MCF 10A (cell line): Measurements from ENCODE around the gene RAF1. TPM values are rescaled to one million over a fixed set of nuclear protein-coding genes. Genes with fewer than 3 reads are reported as not detected.

Experiments
- BruUV-seq: library from RNA; stranded (reverse); fragments of 400-500 nt; replicated peaks from 2 replicates; lab custom pipeline; 2021; lab: Mats Ljungman, UMichigan
- CTCF ChIA-PET: fragments of 300-600 bp; sonication (Branson Sonifier 250); formaldehyde crosslinking; extraction: SDS; loops from one replicate; lab custom pipeline; 2021; ENCODE audit warnings: antibody characterized with exemption, inconsistent platforms; lab: Yijun Ruan, JAX
- POLR2A ChIA-PET: fragments of 300-600, 350-650 bp; sonication (Branson Sonifier 250); formaldehyde crosslinking; extraction: SDS; loops from one replicate; lab custom pipeline; 2020; ENCODE audit warnings: antibody characterized with exemption, inconsistent platforms; lab: Yijun Ruan, JAX
- DNase-seq: peaks from one replicate; pipeline ENCODE4 v3.0.0-alpha.2; 2018; ENCODE audit not compliant: unreplicated experiment
- H3K27ac Mint-ChIP-seq: one replicate; pipeline ENCODE4 v1.8.0; 2022; ENCODE audit warnings: mild to moderate bottlenecking, low read depth, mixed read lengths; ENCODE audit not compliant: unreplicated experiment
- H3K27me3 Mint-ChIP-seq: one replicate; pipeline ENCODE4 v1.8.0; 2022; ENCODE audit warnings: mixed read lengths; ENCODE audit not compliant: insufficient read depth, unreplicated experiment
- H3K36me3 Mint-ChIP-seq: one replicate; pipeline ENCODE4 v1.8.0; 2022; ENCODE audit warnings: mild to moderate bottlenecking, moderate library complexity, mixed read lengths; ENCODE audit not compliant: insufficient read depth, unreplicated experiment
- H3K4me1 Mint-ChIP-seq: one replicate; pipeline ENCODE4 v1.8.0; 2022; ENCODE audit warnings: mixed read lengths; ENCODE audit not compliant: insufficient read depth, unreplicated experiment
- H3K4me3 Mint-ChIP-seq: one replicate; pipeline ENCODE4 v1.8.0; 2022; ENCODE audit warnings: mild to moderate bottlenecking, moderate library complexity, mixed read lengths; ENCODE audit not compliant: unreplicated experiment
- H3K9me3 Mint-ChIP-seq: one replicate; pipeline ENCODE4 v1.8.0; 2022; ENCODE audit warnings: mixed read lengths; ENCODE audit not compliant: unreplicated experiment
- intact Hi-C: fragments of 100-400 bp; cut with micrococcal nuclease; formaldehyde crosslinking; loops from 2 replicates; pipeline ENCODE4 v1.14.1; 2022
- total RNA-seq: library from RNA; stranded (reverse); gene quantifications from 2 replicates; pipeline ENCODE4 v1.2.3, GENCODE V29; 2022
- TF ChIP-seq, protein P1 (sequence below): fragments of 200-600 bp; IDR thresholded peaks from one replicate; pipeline ENCODE4 v1.8.0; 2022; ENCODE audit warnings: antibody characterized with exemption, mild to moderate bottlenecking; ENCODE audit not compliant: unreplicated experiment

RAF1 gene
- total RNA-seq, 1 experiment from 2014 or later: 76.8 TPM

DNA sequence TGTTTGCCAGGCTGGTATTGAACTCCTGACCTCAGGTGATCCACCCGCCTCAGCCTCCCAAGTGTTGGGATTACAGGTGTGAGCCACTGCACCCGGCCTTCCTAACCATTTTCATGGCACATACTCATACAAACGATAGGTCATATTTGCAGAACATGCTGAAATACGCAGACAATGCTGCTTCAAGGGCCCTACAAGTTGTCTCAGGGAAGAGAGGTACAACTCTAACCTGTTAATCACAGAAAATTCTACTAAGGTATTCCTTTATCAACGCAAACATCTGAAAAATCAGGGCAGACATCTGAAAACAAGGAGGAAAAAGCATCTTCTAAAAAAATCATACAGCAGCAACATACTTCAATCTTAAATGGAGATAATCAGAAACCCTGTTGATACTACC, 39.9 kb downstream of the RAF1 start:
- no TSS peak for BruUV-seq
- Mint-ChIP-seq H3K27ac (no peak overlapping the region), H3K4me1 (peaks cover 20% of the 10 kb centered on the region), H3K9me3 (no peaks in the 10 kb centered on the region), H3K36me3 (peaks cover 11% of the 10 kb centered on the region), H3K27me3 (no peaks in the 10 kb centered on the region), H3K4me3 (no peak overlapping the region)
- ChIA-PET CTCF (no interaction called here), POLR2A (no interaction called here)
- intact Hi-C loops: no loop called here
- TF ChIP-seq, protein P1, sequence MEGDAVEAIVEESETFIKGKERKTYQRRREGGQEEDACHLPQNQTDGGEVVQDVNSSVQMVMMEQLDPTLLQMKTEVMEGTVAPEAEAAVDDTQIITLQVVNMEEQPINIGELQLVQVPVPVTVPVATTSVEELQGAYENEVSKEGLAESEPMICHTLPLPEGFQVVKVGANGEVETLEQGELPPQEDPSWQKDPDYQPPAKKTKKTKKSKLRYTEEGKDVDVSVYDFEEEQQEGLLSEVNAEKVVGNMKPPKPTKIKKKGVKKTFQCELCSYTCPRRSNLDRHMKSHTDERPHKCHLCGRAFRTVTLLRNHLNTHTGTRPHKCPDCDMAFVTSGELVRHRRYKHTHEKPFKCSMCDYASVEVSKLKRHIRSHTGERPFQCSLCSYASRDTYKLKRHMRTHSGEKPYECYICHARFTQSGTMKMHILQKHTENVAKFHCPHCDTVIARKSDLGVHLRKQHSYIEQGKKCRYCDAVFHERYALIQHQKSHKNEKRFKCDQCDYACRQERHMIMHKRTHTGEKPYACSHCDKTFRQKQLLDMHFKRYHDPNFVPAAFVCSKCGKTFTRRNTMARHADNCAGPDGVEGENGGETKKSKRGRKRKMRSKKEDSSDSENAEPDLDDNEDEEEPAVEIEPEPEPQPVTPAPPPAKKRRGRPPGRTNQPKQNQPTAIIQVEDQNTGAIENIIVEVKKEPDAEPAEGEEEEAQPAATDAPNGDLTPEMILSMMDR: no peak
- DNase-seq: no peak

DNA sequence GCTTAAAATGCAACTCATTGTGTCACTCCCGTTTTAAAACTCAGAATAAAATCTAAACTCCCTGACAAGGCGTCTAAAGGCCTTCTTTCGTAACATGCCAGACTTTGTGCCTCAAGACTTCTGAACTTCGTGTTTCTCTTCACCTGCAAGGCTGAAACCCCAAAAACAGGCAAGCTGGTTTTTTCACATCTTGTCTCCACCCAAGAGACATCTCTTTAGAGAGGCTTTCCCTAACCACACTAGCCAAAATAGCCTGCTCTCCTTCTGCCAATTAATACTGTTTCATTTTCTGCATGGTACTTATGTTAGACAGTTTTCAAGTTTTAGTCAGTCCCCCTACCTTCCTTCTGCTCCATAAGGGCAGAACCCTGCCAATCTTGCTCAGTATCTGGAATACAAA, 41.6 kb downstream of the RAF1 start:
- ChIA-PET POLR2A (interaction anchor here (0.8 kb wide), 1 partner anchor 41 kb away, joined by 3 read pairs; no protein-coding TSS in a partner anchor), CTCF (interaction anchor here (0.6 kb wide), 1 partner anchor 20 kb away, joined by 3 read pairs; no protein-coding TSS in a partner anchor)
- TF ChIP-seq, protein P1: no peak
- intact Hi-C loops: no loop called here
- BruUV-seq: no TSS peak
- H3K36me3 Mint-ChIP-seq: peaks cover 27% of the 10 kb centered on the region
- H3K27me3 Mint-ChIP-seq: no peaks in the 10 kb centered on the region
- H3K4me3 Mint-ChIP-seq: no peak overlapping the region
- peaks cover 20% of the 10 kb centered on the region for H3K4me1 Mint-ChIP-seq
- H3K9me3 Mint-ChIP-seq: no peaks in the 10 kb centered on the region
- DNase-seq: no peak
- H3K27ac Mint-ChIP-seq: no peak overlapping the region

DNA sequence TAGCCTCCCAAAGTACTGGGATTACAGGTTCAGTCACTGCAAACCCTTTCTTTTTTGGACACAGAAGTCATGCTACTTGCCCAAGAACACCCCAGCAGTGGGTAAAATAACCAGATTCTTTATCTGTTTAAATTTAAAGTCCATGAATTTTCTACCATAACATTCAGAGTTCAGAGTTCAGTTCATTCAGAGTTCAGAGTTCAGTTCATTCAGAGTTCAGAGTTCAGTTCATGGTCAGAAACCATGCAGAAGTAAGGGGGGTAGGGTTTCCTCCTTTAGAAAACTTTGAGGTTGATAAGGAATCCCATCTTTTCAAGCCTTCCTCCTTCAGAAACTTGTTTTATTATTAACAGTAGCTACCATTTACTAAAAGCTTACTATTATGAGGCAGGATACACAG, 43.2 kb downstream of the RAF1 start:
- Mint-ChIP-seq H3K27me3 (no peaks in the 10 kb centered on the region), H3K9me3 (no peaks in the 10 kb centered on the region), H3K4me1 (peaks cover 20% of the 10 kb centered on the region), H3K36me3 (peaks cover 41% of the 10 kb centered on the region), H3K4me3 (no peak overlapping the region), H3K27ac (no peak overlapping the region)
- intact Hi-C loops: no loop called here
- ChIA-PET CTCF (interaction anchor here (1.5 kb wide), 1 partner anchor 20 kb away, joined by 3 read pairs; no protein-coding TSS in a partner anchor), POLR2A (interaction anchor here (0.7 to 0.9 kb wide), 3 partner anchors 26 to 221 kb away, joined by 3 to 4 read pairs (median 3); partner anchors contain the start of gene RPL32)
- DNase-seq: no peak
- BruUV-seq: no TSS peak
- TF ChIP-seq, protein P1: no peak

DNA sequence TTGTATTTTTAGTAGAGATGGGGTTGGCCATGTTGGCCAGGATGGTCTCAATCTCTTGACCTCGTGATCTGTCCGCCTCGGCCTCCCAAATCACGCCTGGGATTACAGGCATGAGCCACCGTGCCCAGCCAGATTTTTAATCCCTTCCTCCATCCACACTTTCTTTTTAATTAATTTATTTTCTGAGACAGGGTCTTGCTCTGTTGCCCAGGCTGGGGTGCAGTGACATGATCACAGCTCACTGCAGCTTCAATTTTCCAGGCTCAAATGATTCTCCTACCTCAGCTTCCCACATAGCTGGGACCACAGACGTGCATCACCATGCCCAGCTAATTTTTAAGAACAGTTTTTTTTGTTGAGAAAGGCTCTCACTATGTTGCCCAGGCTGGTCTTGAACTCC, 43.6 kb downstream of the RAF1 start:
- Mint-ChIP-seq H3K27me3 (no peaks in the 10 kb centered on the region), H3K4me3 (no peak overlapping the region), H3K9me3 (no peaks in the 10 kb centered on the region), H3K4me1 (peaks cover 20% of the 10 kb centered on the region), H3K36me3 (peaks cover 45% of the 10 kb centered on the region), H3K27ac (no peak overlapping the region)
- intact Hi-C loops: no loop called here
- no peak for DNase-seq
- POLR2A ChIA-PET: interaction anchor here (0.9 kb wide), 1 partner anchor 27 kb away, joined by 3 read pairs; no protein-coding TSS in a partner anchor
- TF ChIP-seq, protein P1: no peak
- no TSS peak for BruUV-seq
- CTCF ChIA-PET: no interaction called here
